Epidermal melanocyte (primary cell): Measurements from ENCODE around the gene MTCH1.
A peak's percentile ranks its signal among the peaks of the same experiment; 100 is the strongest.
"Not testable (repeated sequence)": the region's sequence is repeated elsewhere in the genome, so short reads cannot be mapped to it uniquely, and the experiment has no call there.

ENCODE experiments used
- DNase-seq: peaks from one replicate; pipeline ENCODE4 v3.0.0; 2011; ENCODE audit warnings: low spot score; ENCODE audit not compliant: insufficient read length

MTCH1 gene

GRCh38 chr6:36997811-36998722, 12.1 kb upstream of the MTCH1 start:
- DNase-seq, result no peak

GRCh38 chr6:36990401-36990800, 4.4 kb upstream of the MTCH1 start:
- DNase-seq, result not testable (repeated sequence)

GRCh38 chr6:36989264-36989663, 3.3 kb upstream of the MTCH1 start:
- no peak for DNase-seq

- no peak for DNase-seq
Measured at GRCh38 chr6:36986704-36987047, 680 bp upstream of the MTCH1 start.

GRCh38 chr6:36985417-36985807, 584 bp downstream of the MTCH1 start:
- DNase-seq, result no peak

- peak; percentile 42 for DNase-seq
Measured at GRCh38 chr6:36984581-36985416, 1.2 kb downstream of the MTCH1 start.

GRCh38 chr6:36983538-36983937, 2.5 kb downstream of the MTCH1 start:
- DNase-seq, result no peak

- DNase-seq, result no peak
Measured at GRCh38 chr6:36980876-36981619, 4.9 kb downstream of the MTCH1 start.

- DNase-seq, result no peak
Measured at GRCh38 chr6:36980129-36980528, 5.9 kb downstream of the MTCH1 start.

GRCh38 chr6:36979347-36979742, 6.7 kb downstream of the MTCH1 start:
- DNase-seq, result peak; percentile 72

- no peak for DNase-seq
Measured at GRCh38 chr6:36978421-36979346, 7.3 kb downstream of the MTCH1 start.

GRCh38 chr6:36977470-36977941, 8.5 kb downstream of the MTCH1 start:
- no peak for DNase-seq

- no peak for DNase-seq
Measured at GRCh38 chr6:36976931-36977330, 9.1 kb downstream of the MTCH1 start.

GRCh38 chr6:36976509-36976908, 9.5 kb downstream of the MTCH1 start:
- no peak for DNase-seq

GRCh38 chr6:36976007-36976264, 10.1 kb downstream of the MTCH1 start:
- no peak for DNase-seq

- DNase-seq, result no peak
Measured at GRCh38 chr6:36975231-36976006, 10.6 kb downstream of the MTCH1 start.

GRCh38 chr6:36973647-36974046, 12.3 kb downstream of the MTCH1 start:
- DNase-seq, result no peak

- no peak for DNase-seq
Measured at GRCh38 chr6:36973190-36973589, 12.8 kb downstream of the MTCH1 start.

- DNase-seq, result no peak
Measured at GRCh38 chr6:36971921-36972673, 13.9 kb downstream of the MTCH1 start.
